Measurements from ENCODE around the gene DOC2B. TPM values are rescaled to one million over a fixed set of nuclear protein-coding genes. Genes with fewer than 3 reads are reported as not detected.
A peak's percentile ranks its signal among the peaks of the same experiment; 100 is the strongest.

Gene DOC2B
- total and polyA plus RNA-seq, 10 donors: 0.91 to 17.0 (median 7.1) TPM

DNA sequence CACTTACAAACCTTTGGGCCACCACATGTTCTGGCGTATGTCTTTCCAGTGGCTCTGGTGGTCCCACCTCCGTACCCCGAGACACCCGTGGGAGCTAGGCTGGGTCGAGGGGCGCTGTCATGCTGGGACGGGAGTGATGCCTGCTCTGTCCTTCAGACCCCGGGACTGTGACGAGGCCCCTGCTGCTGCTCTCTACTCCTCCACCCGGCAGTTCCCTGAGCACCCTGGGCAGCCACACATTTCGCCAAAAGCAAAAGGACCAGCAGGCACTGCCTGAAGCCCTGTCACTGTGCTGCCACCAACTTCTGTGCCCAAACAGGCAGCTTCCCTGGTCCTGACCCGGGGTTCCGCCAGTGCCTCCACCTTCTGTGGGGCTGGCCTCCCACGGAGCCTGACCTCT lies 15.5 kb downstream of the DOC2B start:
- H3K27ac ChIP-seq: no peak overlapping the region
- WGBS, 5 donors: 89 to 95% (median 92%) methylated on average over 13 to 14 of the region's 14 CpGs
- H3K36me3 ChIP-seq: peaks cover 0 to 30% (median 0%) of the 10 kb centered on the region in 6 donors
- DNase-seq: no peak
- peaks cover 0 to 7% (median 0%) of the 10 kb centered on the region in 6 donors for H3K4me1 ChIP-seq
- intact Hi-C loops (cut with DNase I; ENCODE audit: low total_unique reads): no loop called here
- H3K27me3 ChIP-seq (replicated peaks in 1 of 7): peaks cover 0 to 8% (median 0%) of the 10 kb centered on the region in 7 donors
- no peak overlapping the region for H3K4me3 ChIP-seq
- TF ChIP-seq POLR2AphosphoS5 (IDR thresholded peaks at IDR 0.05) (no peak), POLR2A (IDR thresholded peaks at IDR 0.05) (no peak)
- TF ChIP-seq, protein P1, sequence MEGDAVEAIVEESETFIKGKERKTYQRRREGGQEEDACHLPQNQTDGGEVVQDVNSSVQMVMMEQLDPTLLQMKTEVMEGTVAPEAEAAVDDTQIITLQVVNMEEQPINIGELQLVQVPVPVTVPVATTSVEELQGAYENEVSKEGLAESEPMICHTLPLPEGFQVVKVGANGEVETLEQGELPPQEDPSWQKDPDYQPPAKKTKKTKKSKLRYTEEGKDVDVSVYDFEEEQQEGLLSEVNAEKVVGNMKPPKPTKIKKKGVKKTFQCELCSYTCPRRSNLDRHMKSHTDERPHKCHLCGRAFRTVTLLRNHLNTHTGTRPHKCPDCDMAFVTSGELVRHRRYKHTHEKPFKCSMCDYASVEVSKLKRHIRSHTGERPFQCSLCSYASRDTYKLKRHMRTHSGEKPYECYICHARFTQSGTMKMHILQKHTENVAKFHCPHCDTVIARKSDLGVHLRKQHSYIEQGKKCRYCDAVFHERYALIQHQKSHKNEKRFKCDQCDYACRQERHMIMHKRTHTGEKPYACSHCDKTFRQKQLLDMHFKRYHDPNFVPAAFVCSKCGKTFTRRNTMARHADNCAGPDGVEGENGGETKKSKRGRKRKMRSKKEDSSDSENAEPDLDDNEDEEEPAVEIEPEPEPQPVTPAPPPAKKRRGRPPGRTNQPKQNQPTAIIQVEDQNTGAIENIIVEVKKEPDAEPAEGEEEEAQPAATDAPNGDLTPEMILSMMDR (IDR thresholded peaks at IDR 0.05 in 8 of 11, conservative IDR thresholded peaks at IDR 0.05 in 3 of 11): no peak
- H3K9me3 ChIP-seq: no peaks in the 10 kb centered on the region

DNA sequence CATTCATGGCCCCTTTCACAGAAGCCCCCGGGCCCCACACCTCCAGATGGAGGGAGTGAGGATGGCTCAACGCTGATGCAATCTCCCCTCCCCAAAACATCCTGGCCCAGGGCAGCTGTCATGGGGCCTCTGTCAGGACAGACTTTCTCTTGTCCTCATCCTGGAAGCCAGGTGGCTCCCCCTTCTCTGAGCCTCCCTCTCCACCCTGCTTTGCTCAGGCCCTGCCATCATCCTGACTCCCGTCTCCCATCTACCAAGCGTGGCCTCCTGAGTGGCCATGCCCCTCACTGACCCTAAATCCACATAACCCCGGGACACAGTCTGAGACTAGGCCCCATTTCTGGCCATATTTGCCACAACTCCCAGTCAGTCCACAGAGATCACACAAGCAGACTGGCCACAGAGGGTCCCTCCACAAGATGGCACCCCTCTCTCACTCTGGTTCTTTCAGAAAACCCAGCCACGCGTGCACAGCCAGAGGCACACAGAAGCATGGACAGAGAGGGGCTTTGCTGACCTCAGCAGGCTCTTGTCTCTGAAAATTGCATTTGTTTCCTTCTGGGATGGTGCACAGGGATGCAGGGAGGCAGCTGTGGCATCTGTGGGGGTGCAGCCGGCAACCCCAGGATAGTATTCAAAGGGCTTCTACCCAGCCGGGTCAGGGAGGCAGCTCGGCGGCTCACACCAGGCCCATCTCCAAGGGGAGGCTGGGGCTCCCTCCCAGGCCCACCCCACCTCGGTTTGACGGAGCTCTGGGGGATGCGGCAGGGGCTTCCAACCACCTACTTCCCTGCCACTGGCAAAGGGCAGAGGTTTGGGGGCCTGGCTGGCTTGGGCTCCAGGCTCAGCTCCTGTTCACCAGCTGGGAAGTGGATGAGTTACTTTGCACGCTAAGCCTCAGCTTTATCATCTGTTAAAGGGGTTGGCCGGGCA lies 16.9 kb downstream of the DOC2B start:
- no peaks in the 10 kb centered on the region for H3K9me3 ChIP-seq
- no peak for DNase-seq

DNA sequence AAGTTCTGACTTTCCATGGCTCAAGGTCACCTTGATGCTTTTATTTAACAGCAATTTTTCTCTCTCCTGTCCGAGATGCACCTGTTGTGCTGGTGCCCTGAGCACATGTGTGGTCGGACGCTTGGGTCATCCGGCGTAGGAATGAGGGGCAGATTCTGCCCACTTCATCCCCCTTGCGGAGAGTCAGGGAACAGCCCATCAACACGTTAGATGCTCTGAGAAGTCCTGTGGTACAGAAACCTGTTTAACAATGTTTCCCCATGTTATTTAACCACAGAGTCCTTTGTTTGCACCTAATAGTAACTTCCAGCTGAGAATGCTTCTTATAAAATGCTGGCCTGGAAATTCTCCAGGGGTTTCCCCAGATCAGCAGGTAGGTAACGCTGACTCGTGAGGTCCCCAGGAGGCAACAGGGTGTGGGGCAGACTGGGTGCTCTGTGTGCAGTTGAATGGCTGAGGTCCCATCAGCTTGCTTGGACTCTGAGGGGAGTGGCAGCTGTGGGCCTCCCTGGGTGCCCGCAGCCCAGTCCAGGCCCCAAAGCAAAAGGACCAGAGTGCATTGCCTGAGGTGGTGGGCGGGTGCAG lies 17.8 kb downstream of the DOC2B start:
- TF ChIP-seq POLR2A (IDR thresholded peaks at IDR 0.05) (no peak), POLR2AphosphoS5 (IDR thresholded peaks at IDR 0.05) (no peak)
- TF ChIP-seq, protein P1 (IDR thresholded peaks at IDR 0.05 in 8 of 11, conservative IDR thresholded peaks at IDR 0.05 in 3 of 11): no peak
- Histone ChIP-seq H3K4me3 (no peak overlapping the region), H3K36me3 (peaks cover 0 to 49% (median 0%) of the 10 kb centered on the region in 6 donors), H3K27ac (no peak overlapping the region), H3K9me3 (no peaks in the 10 kb centered on the region), H3K27me3 (replicated peaks in 1 of 7) (peaks cover 0 to 8% (median 0%) of the 10 kb centered on the region in 7 donors), H3K4me1 (peaks cover 0 to 7% (median 0%) of the 10 kb centered on the region in 6 donors)
- DNase-seq: no peak
- 69 to 89% (median 84%) methylated on average over 11 of the region's 11 CpGs for WGBS, 5 donors
- intact Hi-C loops (cut with DNase I; ENCODE audit: low total_unique reads): no loop called here

More for the DNA sequence above, 16.9 kb downstream of the DOC2B start:
- Histone ChIP-seq H3K4me1 (peaks cover 0 to 7% (median 0%) of the 10 kb centered on the region in 6 donors), H3K27me3 (replicated peaks in 1 of 7) (peaks cover 0 to 8% (median 0%) of the 10 kb centered on the region in 7 donors), H3K36me3 (peaks cover 0 to 43% (median 0%) of the 10 kb centered on the region in 6 donors), H3K4me3 (no peak overlapping the region), H3K27ac (no peak overlapping the region)
- no peak for TF ChIP-seq POLR2A (IDR thresholded peaks at IDR 0.05)
- TF ChIP-seq, protein P1 (IDR thresholded peaks at IDR 0.05 in 8 of 11, conservative IDR thresholded peaks at IDR 0.05 in 3 of 11): peak; percentile 18 to 72 (median 55)
- TF ChIP-seq POLR2AphosphoS5 (IDR thresholded peaks at IDR 0.05): no peak
- whole genome bisulfite sequencing, 5 donors: 59 to 74% (median 66%) methylated on average over 12 to 16 of the region's 16 CpGs
- intact Hi-C loops (cut with DNase I; ENCODE audit: low total_unique reads): no loop called here

DNA sequence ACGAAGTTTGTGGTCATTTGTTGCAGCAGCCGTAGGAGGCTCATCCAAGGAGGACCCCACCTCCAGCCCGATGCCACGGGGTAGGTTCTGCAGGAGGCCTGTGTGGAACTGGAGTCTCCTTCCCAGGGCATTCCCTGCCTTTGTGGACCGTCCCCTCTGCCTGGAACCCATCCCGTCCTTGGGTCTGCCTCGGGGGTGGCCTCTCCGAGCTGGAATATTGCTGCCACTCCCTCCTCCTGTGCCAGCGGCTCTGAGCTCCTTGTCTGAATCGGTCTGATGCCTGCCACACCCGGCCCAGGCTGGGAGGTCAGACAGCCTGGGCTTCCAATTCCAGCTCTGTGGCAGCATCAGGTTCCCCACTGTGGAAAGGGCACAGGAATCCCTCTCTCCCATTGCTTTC lies 18.8 kb downstream of the DOC2B start:
- Histone ChIP-seq H3K27ac (no peak overlapping the region), H3K9me3 (no peaks in the 10 kb centered on the region), H3K4me3 (no peak overlapping the region), H3K36me3 (peaks cover 0 to 49% (median 0%) of the 10 kb centered on the region in 6 donors), H3K27me3 (replicated peaks in 1 of 7) (peaks cover 0 to 8% (median 0%) of the 10 kb centered on the region in 7 donors), H3K4me1 (peaks cover 0 to 7% (median 0%) of the 10 kb centered on the region in 6 donors)
- TF ChIP-seq POLR2A (IDR thresholded peaks at IDR 0.05) (no peak), POLR2AphosphoS5 (IDR thresholded peaks at IDR 0.05) (no peak)
- TF ChIP-seq, protein P1 (IDR thresholded peaks at IDR 0.05 in 8 of 11, conservative IDR thresholded peaks at IDR 0.05 in 3 of 11): no peak
- no peak for DNase-seq
- 86 to 90% (median 87%) methylated on average over 7 to 11 of the region's 11 CpGs for WGBS, 5 donors
- intact Hi-C loops (cut with DNase I; ENCODE audit: low total_unique reads): no loop called here
